Neural cell (in vitro differentiated cells): ENCODE measurements around the gene PARVG.

Source experiments
- CTCF ChIP-seq: fragments of 450-650 bp; IDR thresholded peaks from 2 replicates; pipeline ENCODE4 v1.5.1; 2014; ENCODE audit warnings: antibody characterized with exemption, mild to moderate bottlenecking, moderate library complexity; ENCODE audit not compliant: poor library complexity, severe bottlenecking
- EZH2 ChIP-seq: fragments of 200-600, 300-800 bp; shearing (Covaris generic), sonication (generic); IDR thresholded peaks from 2 replicates; pipeline ENCODE4 v1.6.1; 2014; ENCODE audit warnings: antibody characterized with exemption, low read length, borderline replicate concordance, mild to moderate bottlenecking; ENCODE audit not compliant: insufficient read depth, poor library complexity, severe bottlenecking
- POLR2AphosphoS5 ChIP-seq: IDR thresholded peaks from 2 replicates; pipeline ENCODE4 v1.6.1; 2012
- TAF1 ChIP-seq: IDR thresholded peaks from 2 replicates; pipeline ENCODE4 v1.6.1; 2012; ENCODE audit warnings: low read depth

GRCh38 chr22:44200451-44200850 lies 19.7 kb downstream of the PARVG start:
- TF ChIP-seq POLR2AphosphoS5 (no peak), EZH2 (no peak), TAF1 (no peak), CTCF (no peak)
